BJ (cell line): ENCODE data around the gene GAMT. TPM values are rescaled to one million over a fixed set of nuclear protein-coding genes. Genes with fewer than 3 reads are reported as not detected.
"Not testable (repeated sequence)": the region's sequence is repeated elsewhere in the genome, so short reads cannot be mapped to it uniquely, and the experiment has no call there.

Experiments
- CTCF ChIA-PET: fragments of 350-600 bp; formaldehyde crosslinking; extraction: SDS; loops from one replicate; lab custom pipeline; 2021; ENCODE audit warnings: antibody characterized with exemption, inconsistent platforms; lab: Yijun Ruan, JAX
- POLR2A ChIA-PET: fragments of 300-600 bp; sonication (Branson Sonifier 250); formaldehyde crosslinking; extraction: SDS; loops from one replicate; lab custom pipeline; 2021; ENCODE audit warnings: antibody characterized with exemption; lab: Charles Lee
- DNase-seq: peaks from one replicate; pipeline ENCODE4 v3.0.0-alpha.2; 2011; ENCODE audit warnings: low read depth
- H3K27me3 ChIP-seq: 2 replicates; pipeline ENCODE4 v1.6.0; 2011; ENCODE audit warnings: low read length; ENCODE audit not compliant: control insufficient read depth, insufficient read depth
- H3K36me3 ChIP-seq: 2 replicates; pipeline ENCODE4 v1.5.1; 2011; ENCODE audit warnings: low read length; ENCODE audit not compliant: control insufficient read depth, insufficient read depth
- H3K4me3 ChIP-seq: 2 replicates; pipeline ENCODE4 v1.5.1; 2011; ENCODE audit warnings: low read depth, mild to moderate bottlenecking, control low read depth, low read length
- polyA plus RNA-seq: library from polyadenylated mRNA; depleted of rRNA; stranded (reverse); fragments of >200 nt; gene quantifications from 2 replicates; pipeline ENCODE4 v1.2.3, GENCODE V29; 2011
- TF ChIP-seq, protein P1 (sequence below): IDR thresholded peaks from 2 replicates; pipeline ENCODE4 v1.5.1; 2011; ENCODE audit warnings: low read depth, mild to moderate bottlenecking, control low read depth, inconsistent platforms, low read length, moderate library complexity; ENCODE audit not compliant: insufficient read depth

Gene GAMT
- polyA plus RNA-seq, 1 experiment: 43.7 TPM

DNA sequence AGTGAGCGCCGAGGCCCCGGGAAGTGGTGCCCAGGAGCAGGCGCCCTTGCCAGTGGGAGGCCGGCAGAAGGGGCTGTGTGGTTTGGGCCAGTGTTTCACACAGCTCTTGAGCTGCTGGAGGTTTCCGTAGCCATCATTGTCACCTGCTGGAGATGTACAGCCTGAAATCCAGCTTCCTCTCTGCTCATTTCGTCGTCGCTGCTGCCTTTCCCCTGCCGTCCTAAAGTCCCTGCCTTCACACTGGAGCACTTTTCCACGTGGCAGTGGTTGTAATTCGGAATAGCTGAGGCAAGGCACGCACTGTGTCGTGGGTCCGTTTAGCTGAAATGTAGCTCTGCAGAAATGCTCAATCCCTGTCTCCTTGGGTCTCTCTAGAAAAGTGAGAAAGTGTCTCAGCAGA, 19.2 kb upstream of the GAMT start:
- TF ChIP-seq, protein P1, sequence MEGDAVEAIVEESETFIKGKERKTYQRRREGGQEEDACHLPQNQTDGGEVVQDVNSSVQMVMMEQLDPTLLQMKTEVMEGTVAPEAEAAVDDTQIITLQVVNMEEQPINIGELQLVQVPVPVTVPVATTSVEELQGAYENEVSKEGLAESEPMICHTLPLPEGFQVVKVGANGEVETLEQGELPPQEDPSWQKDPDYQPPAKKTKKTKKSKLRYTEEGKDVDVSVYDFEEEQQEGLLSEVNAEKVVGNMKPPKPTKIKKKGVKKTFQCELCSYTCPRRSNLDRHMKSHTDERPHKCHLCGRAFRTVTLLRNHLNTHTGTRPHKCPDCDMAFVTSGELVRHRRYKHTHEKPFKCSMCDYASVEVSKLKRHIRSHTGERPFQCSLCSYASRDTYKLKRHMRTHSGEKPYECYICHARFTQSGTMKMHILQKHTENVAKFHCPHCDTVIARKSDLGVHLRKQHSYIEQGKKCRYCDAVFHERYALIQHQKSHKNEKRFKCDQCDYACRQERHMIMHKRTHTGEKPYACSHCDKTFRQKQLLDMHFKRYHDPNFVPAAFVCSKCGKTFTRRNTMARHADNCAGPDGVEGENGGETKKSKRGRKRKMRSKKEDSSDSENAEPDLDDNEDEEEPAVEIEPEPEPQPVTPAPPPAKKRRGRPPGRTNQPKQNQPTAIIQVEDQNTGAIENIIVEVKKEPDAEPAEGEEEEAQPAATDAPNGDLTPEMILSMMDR: no peak
- Histone ChIP-seq H3K4me3 (no peak overlapping the region), H3K27me3 (no peaks in the 10 kb centered on the region), H3K36me3 (peaks cover 48% of the 10 kb centered on the region)
- POLR2A ChIA-PET: no interaction called here
- CTCF ChIA-PET: interaction anchor here (0.6 to 1.8 kb wide), 3 partner anchors 17 to 141 kb away, joined by 3 to 7 read pairs (median 6); no protein-coding TSS in a partner anchor
- DNase-seq: no peak

DNA sequence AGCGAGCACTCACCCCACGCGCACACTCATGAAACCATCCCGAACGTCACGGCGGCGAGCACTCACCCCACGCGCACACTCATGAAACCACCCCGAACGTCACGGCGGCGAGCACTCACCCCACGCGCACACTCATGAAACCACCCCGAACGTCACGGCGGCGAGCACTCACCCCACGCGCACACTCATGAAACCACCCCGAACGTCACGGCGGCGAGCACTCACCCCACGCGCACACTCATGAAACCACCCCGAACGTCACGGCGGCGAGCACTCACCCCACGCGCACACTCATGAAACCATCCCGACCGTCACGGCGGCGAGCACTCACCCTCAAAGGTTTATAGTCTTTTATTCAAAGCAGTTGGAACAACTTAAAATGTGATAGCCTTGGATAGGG, 18.7 kb upstream of the GAMT start:
- H3K36me3 ChIP-seq: peaks cover 46% of the 10 kb centered on the region
- H3K27me3 ChIP-seq, DNase-seq, POLR2A ChIA-PET, H3K4me3 ChIP-seq: not testable (repeated sequence)
- CTCF ChIA-PET: interaction anchor here (1.8 kb wide), 1 partner anchor 17 kb away, joined by 7 read pairs; no protein-coding TSS in a partner anchor

DNA sequence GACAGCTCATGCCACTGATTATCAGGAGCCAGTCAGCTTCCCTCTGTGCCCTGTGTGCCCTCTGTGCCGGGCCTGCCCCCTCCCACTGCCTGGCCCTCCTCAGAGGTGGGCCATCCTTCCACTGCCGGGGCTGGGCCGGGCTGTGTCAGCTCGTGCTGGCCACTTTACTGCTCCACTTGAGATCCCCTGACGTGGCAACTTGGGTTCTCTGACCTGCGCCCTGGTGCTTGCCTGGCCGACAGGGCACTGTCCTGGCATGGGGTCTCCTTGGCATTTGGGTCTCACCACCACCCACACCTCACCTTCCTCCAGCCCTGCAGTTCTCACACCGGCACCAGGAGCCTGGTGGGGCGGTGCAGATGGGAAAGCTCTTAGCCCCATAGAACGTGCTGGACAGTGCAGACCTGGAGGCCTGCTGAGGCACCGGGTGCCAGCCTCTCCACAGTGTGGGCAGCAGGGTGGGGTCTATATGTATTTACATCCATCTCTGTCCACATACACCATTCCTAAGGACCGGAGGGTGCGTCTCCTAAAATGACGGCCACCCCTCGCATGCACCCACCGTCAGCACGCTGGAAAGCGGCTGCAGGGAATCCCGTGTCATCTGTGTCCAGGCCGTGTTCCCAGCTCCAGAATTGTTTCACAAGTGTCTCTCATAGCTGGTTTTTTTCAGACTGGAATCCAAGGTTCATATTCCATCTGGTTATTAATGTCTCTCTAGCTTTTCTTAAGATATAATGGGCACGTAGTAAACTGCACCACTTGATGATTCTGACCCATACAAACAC, 17.8 kb upstream of the GAMT start:
- TF ChIP-seq, protein P1: no peak
- no peak overlapping the region for H3K4me3 ChIP-seq
- H3K36me3 ChIP-seq: peaks cover 44% of the 10 kb centered on the region
- DNase-seq: no peak
- H3K27me3 ChIP-seq: no peaks in the 10 kb centered on the region
- CTCF ChIA-PET: interaction anchor here (0.7 to 2.0 kb wide), 4 partner anchors 11 to 140 kb away, joined by 3 to 4 read pairs (median 4); no protein-coding TSS in a partner anchor
- POLR2A ChIA-PET: no interaction called here

DNA sequence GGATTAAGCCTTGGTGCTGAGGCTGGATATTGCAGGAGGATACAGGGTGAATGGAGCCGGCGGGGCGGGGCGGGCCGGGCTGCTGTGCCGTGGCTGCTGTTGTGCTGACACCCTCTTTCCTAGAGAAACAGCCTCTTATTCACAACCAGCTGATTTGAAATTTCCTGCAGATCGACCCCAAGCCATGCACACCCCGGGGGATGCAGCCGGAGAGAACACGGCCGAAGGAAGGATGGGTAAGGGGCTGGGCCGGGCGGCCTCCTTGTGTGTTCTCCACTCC, 17.1 kb upstream of the GAMT start:
- Histone ChIP-seq H3K27me3 (no peaks in the 10 kb centered on the region), H3K4me3 (no peak overlapping the region), H3K36me3 (peaks cover 37% of the 10 kb centered on the region)
- TF ChIP-seq, protein P1: no peak
- CTCF ChIA-PET: interaction anchor here (1.2 to 2.0 kb wide), 3 partner anchors 14 to 139 kb away, joined by 3 to 4 read pairs (median 4); no protein-coding TSS in a partner anchor
- no peak for DNase-seq
- POLR2A ChIA-PET: no interaction called here

DNA sequence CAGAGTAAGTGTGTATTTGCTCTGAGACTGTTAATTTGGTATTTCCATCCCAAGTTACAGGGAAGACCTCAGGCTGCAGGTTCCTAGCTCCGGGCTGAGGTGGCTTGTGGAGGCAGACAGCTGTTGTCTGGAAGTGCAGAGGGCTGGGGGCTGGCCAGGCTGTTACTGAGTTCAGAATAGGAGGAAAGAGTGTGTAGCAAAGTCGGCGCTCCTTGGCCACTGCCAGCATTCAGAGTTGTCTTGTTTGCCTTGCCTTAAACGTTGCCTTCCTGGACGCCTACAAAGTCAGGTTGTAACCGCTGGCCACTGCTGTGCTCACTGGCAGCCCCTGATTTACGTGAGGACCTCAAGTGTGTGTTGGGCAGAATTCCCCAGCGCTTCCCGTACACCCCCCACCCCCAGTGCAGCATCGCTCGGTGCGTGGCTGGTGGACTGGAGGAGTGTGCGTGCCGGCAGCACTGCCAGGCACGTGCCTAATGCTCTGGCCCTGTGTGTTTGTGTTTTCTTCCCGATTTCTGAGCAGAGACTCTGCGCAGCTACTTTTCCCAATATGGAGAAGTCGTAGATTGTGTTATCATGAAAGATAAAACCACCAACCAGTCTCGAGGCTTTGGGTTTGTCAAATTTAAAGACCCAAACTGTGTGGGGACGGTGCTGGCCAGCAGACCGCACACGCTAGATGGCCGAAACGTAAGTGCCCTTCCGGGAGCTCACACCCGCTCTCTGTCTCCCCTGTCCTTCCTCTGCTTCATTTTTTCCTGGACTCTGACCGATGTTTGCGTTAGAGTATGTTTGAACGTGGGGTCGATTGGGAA, 16.5 kb upstream of the GAMT start:
- Histone ChIP-seq H3K36me3 (peaks cover 37% of the 10 kb centered on the region), H3K27me3 (no peaks in the 10 kb centered on the region), H3K4me3 (no peak overlapping the region)
- DNase-seq: no peak
- TF ChIP-seq, protein P1: no peak
- ChIA-PET CTCF (interaction anchor here (1.5 to 2.0 kb wide), 2 partner anchors 14 to 138 kb away, joined by 4 read pairs; no protein-coding TSS in a partner anchor), POLR2A (no interaction called here)
